ENCODE measurements around the gene MED15.

The MED15 gene

GRCh38 chr22:20581503-20582170, 74.2 kb downstream of the MED15 start:
- Histone ChIP-seq H3K9me3 (ENCODE audit: control insufficient read depth, low read length) (no peaks in the 10 kb centered on the region), H3K4me1 (ENCODE audit: control insufficient read depth, insufficient read depth, low read length) (peaks cover 13% of the 10 kb centered on the region), H3K27me3 (ENCODE audit: control insufficient read depth, insufficient read depth, low read length) (no peaks in the 10 kb centered on the region), H3K4me3 (ENCODE audit: low read length) (no peak overlapping the region), H3K9ac (ENCODE audit: low read length) (no peak overlapping the region), H3K36me3 (ENCODE audit: control insufficient read depth, insufficient read depth, low read length) (peaks cover 31% of the 10 kb centered on the region)

GRCh38 chr22:20582171-20582511, 74.7 kb downstream of the MED15 start:
- peaks cover 31% of the 10 kb centered on the region for H3K36me3 ChIP-seq (ENCODE audit: control insufficient read depth, insufficient read depth, low read length)
- no peaks in the 10 kb centered on the region for H3K27me3 ChIP-seq (ENCODE audit: control insufficient read depth, insufficient read depth, low read length)
- no peaks in the 10 kb centered on the region for H3K9me3 ChIP-seq (ENCODE audit: control insufficient read depth, low read length)
- H3K4me3 ChIP-seq (ENCODE audit: low read length): no peak overlapping the region
- peaks cover 10% of the 10 kb centered on the region for H3K4me1 ChIP-seq (ENCODE audit: control insufficient read depth, insufficient read depth, low read length)
- H3K9ac ChIP-seq (ENCODE audit: low read length): no peak overlapping the region

DNA sequence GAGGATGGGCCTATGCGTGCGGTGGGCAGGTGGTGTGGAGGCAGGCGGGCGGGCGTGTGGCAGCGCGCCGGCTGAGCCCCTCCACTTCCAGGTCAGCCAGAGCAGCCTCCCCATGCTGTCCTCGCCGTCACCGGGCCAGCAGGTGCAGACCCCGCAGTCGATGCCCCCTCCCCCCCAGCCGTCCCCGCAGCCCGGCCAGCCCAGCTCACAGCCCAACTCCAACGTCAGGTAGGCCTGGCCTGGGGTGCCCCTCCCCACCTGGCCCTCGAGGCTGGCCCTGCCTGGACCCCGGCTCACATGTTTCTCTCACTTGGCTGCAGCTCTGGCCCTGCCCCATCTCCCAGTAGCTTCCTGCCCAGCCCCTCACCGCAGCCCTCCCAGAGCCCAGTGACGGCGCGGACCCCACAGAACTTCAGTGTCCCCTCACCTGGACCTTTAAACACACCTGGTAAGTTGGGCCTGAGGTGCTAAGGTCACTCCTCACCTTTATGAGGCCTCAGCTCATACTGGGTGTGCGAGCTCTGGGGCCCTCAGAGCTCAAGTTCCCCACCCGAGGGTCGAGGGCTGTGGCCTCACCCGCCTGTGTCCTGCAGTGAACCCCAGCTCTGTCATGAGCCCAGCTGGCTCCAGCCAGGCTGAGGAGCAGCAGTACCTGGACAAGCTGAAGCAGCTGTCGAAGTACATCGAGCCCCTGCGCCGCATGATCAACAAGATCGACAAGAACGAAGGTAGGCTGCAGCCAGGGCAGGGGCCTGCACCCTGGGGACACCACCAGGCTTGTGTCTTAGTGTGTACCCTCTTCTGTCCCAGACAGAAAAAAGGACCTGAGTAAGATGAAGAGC, 75.3 kb downstream of the MED15 start:
- peaks cover 34% of the 10 kb centered on the region for H3K36me3 ChIP-seq (ENCODE audit: control insufficient read depth, insufficient read depth, low read length)
- H3K9ac ChIP-seq (ENCODE audit: low read length): no peak overlapping the region
- no peaks in the 10 kb centered on the region for H3K9me3 ChIP-seq (ENCODE audit: control insufficient read depth, low read length)
- peaks cover 4% of the 10 kb centered on the region for H3K4me1 ChIP-seq (ENCODE audit: control insufficient read depth, insufficient read depth, low read length)
- no peaks in the 10 kb centered on the region for H3K27me3 ChIP-seq (ENCODE audit: control insufficient read depth, insufficient read depth, low read length)
- no peak overlapping the region for H3K4me3 ChIP-seq (ENCODE audit: low read length)

DNA sequence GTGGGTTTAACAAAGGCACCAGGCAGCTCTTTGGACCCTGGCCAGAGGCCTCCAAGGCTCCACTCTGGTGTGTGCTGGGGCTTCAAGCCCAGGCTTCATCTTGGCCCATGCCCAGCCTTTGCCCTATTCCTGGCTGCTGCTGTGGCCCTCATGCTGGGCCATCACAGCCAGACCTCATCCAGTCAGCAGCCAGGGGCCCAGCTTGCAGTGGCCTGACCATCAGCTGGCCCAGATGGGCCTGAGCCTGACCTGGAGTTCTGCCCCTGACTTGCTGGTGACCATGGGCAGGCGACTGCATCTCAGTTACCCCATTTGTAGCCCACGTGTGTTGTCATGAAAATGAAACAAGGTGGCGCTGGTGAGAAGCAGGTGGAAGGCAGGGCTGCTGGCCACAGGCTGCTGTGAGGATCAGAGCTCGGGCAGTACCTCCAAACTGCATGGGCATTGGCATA, 76.1 kb downstream of the MED15 start:
- H3K36me3 ChIP-seq (ENCODE audit: control insufficient read depth, insufficient read depth, low read length): peaks cover 39% of the 10 kb centered on the region
- H3K4me1 ChIP-seq (ENCODE audit: control insufficient read depth, insufficient read depth, low read length): no peaks in the 10 kb centered on the region

DNA sequence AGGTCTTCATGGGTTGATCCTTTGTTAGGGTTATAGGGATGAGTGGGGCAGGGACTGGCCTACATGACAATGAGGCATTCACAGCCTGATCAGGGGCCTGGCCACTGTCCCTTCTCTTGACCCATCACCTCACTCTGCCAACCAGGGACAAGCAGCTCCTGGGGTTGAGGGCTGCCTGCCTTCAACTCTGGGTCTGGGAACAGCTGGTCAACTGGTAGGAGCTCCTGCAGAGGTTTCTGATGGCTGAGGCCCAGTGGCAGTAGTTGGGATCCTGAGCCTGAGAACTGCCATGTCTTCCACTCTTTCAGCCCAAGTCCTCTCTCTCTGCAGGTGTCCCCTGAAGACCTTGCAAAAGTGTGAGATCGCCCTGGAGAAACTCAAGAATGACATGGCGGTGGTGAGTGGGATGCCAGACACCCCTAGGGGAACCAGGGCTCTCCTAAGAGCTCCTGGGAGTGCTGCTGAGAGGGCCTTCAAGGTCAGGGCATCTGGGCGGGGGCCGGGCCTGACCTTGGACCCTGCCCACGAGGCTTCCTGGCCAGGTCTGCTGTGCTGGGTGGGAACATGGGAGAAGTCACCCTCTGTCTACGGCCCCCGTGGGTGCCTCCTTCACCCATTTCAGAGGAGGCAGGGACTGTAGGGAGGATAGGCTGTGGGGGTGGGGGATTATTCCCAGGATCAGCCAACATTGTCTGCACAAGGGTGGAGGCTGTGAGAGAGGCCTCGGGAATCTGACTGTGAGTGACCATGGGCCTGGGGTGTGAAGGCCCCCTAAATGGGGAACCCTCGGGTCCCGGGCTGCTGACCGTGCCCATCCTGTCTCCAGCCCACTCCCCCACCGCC, 76.8 kb downstream of the MED15 start:
- peaks cover 38% of the 10 kb centered on the region for H3K36me3 ChIP-seq (ENCODE audit: control insufficient read depth, insufficient read depth, low read length)
- H3K9me3 ChIP-seq (ENCODE audit: control insufficient read depth, low read length): no peaks in the 10 kb centered on the region
- no peak overlapping the region for H3K9ac ChIP-seq (ENCODE audit: low read length)
- no peaks in the 10 kb centered on the region for H3K4me1 ChIP-seq (ENCODE audit: control insufficient read depth, insufficient read depth, low read length)
- H3K4me3 ChIP-seq (ENCODE audit: low read length): no peak overlapping the region
- H3K27me3 ChIP-seq (ENCODE audit: control insufficient read depth, insufficient read depth, low read length): no peaks in the 10 kb centered on the region

More for the DNA sequence above, 76.1 kb downstream of the MED15 start:
- Histone ChIP-seq H3K9me3 (ENCODE audit: control insufficient read depth, low read length) (no peaks in the 10 kb centered on the region), H3K4me3 (ENCODE audit: low read length) (no peak overlapping the region), H3K27me3 (ENCODE audit: control insufficient read depth, insufficient read depth, low read length) (no peaks in the 10 kb centered on the region), H3K9ac (ENCODE audit: low read length) (no peak overlapping the region)

DNA sequence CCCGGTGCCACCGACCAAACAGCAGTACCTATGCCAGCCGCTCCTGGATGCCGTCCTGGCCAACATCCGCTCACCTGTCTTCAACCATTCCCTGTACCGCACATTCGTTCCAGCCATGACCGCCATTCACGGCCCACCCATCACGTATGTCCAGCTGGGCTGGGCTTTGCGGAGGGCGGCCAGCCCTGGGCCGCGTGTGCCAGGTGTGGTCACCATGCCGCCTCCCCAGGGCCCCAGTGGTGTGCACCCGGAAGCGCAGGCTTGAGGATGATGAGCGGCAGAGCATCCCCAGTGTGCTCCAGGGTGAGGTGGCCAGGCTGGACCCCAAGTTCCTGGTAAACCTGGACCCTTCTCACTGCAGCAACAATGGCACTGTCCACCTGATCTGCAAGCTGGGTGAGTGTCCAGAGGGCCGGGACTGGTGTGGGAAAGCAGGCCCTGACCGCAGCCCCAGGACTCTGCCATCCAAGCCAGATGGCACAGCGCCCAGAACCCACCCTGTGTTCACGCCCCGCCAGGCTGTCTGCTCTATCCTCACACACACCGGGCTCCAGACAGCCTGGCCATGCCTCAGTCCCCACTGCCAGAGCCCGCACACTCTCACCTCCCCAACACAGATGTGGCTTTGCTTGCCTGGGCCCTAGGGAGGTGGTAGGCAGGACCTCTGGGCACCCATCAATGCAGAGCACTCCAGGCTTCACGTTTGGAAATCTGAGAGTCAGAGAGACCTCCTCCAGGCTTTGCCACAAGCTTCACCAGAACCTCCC, 77.6 kb downstream of the MED15 start:
- H3K36me3 ChIP-seq (ENCODE audit: control insufficient read depth, insufficient read depth, low read length): peaks cover 30% of the 10 kb centered on the region
- H3K9me3 ChIP-seq (ENCODE audit: control insufficient read depth, low read length): no peaks in the 10 kb centered on the region
- H3K27me3 ChIP-seq (ENCODE audit: control insufficient read depth, insufficient read depth, low read length): no peaks in the 10 kb centered on the region
- no peak overlapping the region for H3K4me3 ChIP-seq (ENCODE audit: low read length)
- no peak overlapping the region for H3K9ac ChIP-seq (ENCODE audit: low read length)
- H3K4me1 ChIP-seq (ENCODE audit: control insufficient read depth, insufficient read depth, low read length): no peaks in the 10 kb centered on the region

- no peaks in the 10 kb centered on the region for H3K27me3 ChIP-seq (ENCODE audit: control insufficient read depth, insufficient read depth, low read length)
- no peaks in the 10 kb centered on the region for H3K9me3 ChIP-seq (ENCODE audit: control insufficient read depth, low read length)
- H3K4me1 ChIP-seq (ENCODE audit: control insufficient read depth, insufficient read depth, low read length): no peaks in the 10 kb centered on the region
- H3K36me3 ChIP-seq (ENCODE audit: control insufficient read depth, insufficient read depth, low read length): peaks cover 28% of the 10 kb centered on the region
- H3K4me3 ChIP-seq (ENCODE audit: low read length): no peak overlapping the region
- no peak overlapping the region for H3K9ac ChIP-seq (ENCODE audit: low read length)
These were observed 78.4 kb downstream of the MED15 start for GRCh38 chr22:20585639-20586402.

DNA sequence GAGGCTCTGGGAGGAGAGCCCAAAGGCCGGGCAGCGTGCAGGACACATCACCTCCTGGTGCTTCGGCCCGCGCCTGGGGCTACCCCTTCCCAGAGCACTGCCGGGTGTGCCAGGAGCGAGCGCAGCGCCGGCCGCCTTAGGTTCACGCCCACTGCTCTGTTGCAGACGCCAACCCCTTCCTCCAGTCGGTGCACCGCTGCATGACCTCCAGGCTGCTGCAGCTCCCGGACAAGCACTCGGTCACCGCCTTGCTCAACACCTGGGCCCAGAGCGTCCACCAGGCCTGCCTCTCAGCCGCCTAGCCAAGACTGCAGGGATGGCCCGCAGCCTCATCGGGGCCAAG, 79.0 kb downstream of the MED15 start:
- no peaks in the 10 kb centered on the region for H3K4me1 ChIP-seq (ENCODE audit: control insufficient read depth, insufficient read depth, low read length)
- no peaks in the 10 kb centered on the region for H3K27me3 ChIP-seq (ENCODE audit: control insufficient read depth, insufficient read depth, low read length)
- H3K36me3 ChIP-seq (ENCODE audit: control insufficient read depth, insufficient read depth, low read length): peaks cover 28% of the 10 kb centered on the region

DNA sequence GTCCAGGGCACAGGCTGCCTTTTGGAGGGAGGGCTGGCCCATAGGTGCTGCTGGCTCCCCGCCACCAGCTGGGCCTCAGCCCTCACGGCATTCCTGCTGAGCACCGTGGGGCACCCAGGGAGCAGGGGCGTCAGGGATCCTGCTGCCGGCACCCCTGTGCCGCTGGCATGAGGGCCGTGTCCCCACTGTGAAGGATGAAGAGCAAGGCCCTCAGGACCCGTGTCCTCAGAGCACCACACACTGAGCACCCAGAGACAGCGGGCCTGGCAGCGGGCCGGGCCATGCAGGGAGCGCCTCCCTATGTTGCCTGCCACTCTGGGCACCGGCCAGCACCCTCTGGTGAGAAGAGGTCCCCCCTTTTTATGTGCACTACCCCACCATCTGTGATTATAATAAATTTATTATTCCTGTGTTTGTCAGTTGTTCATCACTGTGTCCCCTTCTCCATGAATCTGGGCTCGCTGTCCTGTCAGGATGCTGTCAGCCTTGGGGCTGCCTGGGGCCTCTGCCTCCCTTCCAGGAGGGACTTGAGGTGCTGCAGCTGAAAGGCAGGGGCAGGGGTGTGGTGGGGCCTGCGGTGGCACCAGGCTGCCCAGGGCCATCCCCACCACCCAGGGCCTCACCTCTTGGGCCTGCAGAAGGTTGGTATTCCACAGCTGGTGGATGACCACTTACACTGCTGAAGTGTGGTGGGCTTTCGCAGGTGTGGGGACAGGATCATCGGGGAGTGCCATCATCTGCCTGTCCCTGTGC, 80.0 kb downstream of the MED15 start:
- Histone ChIP-seq H3K4me1 (ENCODE audit: control insufficient read depth, insufficient read depth, low read length) (no peaks in the 10 kb centered on the region), H3K9ac (ENCODE audit: low read length) (no peak overlapping the region), H3K4me3 (ENCODE audit: low read length) (no peak overlapping the region), H3K36me3 (ENCODE audit: control insufficient read depth, insufficient read depth, low read length) (peaks cover 22% of the 10 kb centered on the region), H3K27me3 (ENCODE audit: control insufficient read depth, insufficient read depth, low read length) (no peaks in the 10 kb centered on the region), H3K9me3 (ENCODE audit: control insufficient read depth, low read length) (no peaks in the 10 kb centered on the region)

More for the DNA sequence above, 79.0 kb downstream of the MED15 start:
- H3K9me3 ChIP-seq (ENCODE audit: control insufficient read depth, low read length): no peaks in the 10 kb centered on the region
- H3K4me3 ChIP-seq (ENCODE audit: low read length): no peak overlapping the region
- no peak overlapping the region for H3K9ac ChIP-seq (ENCODE audit: low read length)

GRCh38 chr22:20588092-20588842, 80.9 kb downstream of the MED15 start:
- H3K9ac ChIP-seq (ENCODE audit: low read length): no peak overlapping the region
- no peaks in the 10 kb centered on the region for H3K4me1 ChIP-seq (ENCODE audit: control insufficient read depth, insufficient read depth, low read length)
- peaks cover 17% of the 10 kb centered on the region for H3K36me3 ChIP-seq (ENCODE audit: control insufficient read depth, insufficient read depth, low read length)
- no peaks in the 10 kb centered on the region for H3K9me3 ChIP-seq (ENCODE audit: control insufficient read depth, low read length)
- H3K4me3 ChIP-seq (ENCODE audit: low read length): no peak overlapping the region
- H3K27me3 ChIP-seq (ENCODE audit: control insufficient read depth, insufficient read depth, low read length): no peaks in the 10 kb centered on the region
